Activated CD4-positive, alpha-beta T cell treated with anti-CD3 and anti-CD28 coated beads, Interleukin-2, amount 50 U/mL, for 4 hours (primary cell): ENCODE data around the gene SH2D6.
A peak's percentile ranks its signal among the peaks of the same experiment; 100 is the strongest.
"Not testable (repeated sequence)": the region's sequence is repeated elsewhere in the genome, so short reads cannot be mapped to it uniquely, and the experiment has no call there.

Experiments used
- DNase-seq, 2 experiments: peaks; one replicate each; pipeline ENCODE4 v3.0.0-alpha.2; 2020

SH2D6 gene

GRCh38 chr2:85418132-85419008 is at the start of gene SH2D6:
TSS of gene SH2D6 (plus strand) at chr2:85418714. CDS start at chr2:85429466, 10,752 bp downstream.
- peak; percentile 80 to 82 for DNase-seq

- no peak for DNase-seq
Observed at GRCh38 chr2:85368921-85369320, 49.6 kb upstream of the SH2D6 start.

- no peak for DNase-seq
Observed at GRCh38 chr2:85369500-85369899, 49.0 kb upstream of the SH2D6 start.

- DNase-seq, result no peak
Observed at GRCh38 chr2:85371045-85371444, 47.5 kb upstream of the SH2D6 start.

- DNase-seq, result no peak
Observed at GRCh38 chr2:85376291-85377065, 42.0 kb upstream of the SH2D6 start.

GRCh38 chr2:85377083-85377482 is 41.4 kb upstream of the SH2D6 start:
- no peak for DNase-seq

- DNase-seq, result no peak
Observed at GRCh38 chr2:85378257-85378656, 40.3 kb upstream of the SH2D6 start.

GRCh38 chr2:85380048-85380447 is 38.5 kb upstream of the SH2D6 start:
- DNase-seq, result no peak

- not testable (repeated sequence) for DNase-seq
Observed at GRCh38 chr2:85383151-85383550, 35.4 kb upstream of the SH2D6 start.

GRCh38 chr2:85383850-85384249 is 34.7 kb upstream of the SH2D6 start:
- no peak for DNase-seq

- no peak for DNase-seq
Observed at GRCh38 chr2:85385746-85386145, 32.8 kb upstream of the SH2D6 start.

- DNase-seq, result no peak
Observed at GRCh38 chr2:85387754-85388153, 30.8 kb upstream of the SH2D6 start.

- no peak for DNase-seq
Observed at GRCh38 chr2:85388878-85389538, 29.5 kb upstream of the SH2D6 start.

- peak; percentile 66 to 72 for DNase-seq
Observed at GRCh38 chr2:85390941-85391669, 27.4 kb upstream of the SH2D6 start.

- DNase-seq, result no peak
Observed at GRCh38 chr2:85393836-85394235, 24.7 kb upstream of the SH2D6 start.

- DNase-seq, result no peak
Observed at GRCh38 chr2:85394261-85394681, 24.2 kb upstream of the SH2D6 start.

- no peak for DNase-seq
Observed at GRCh38 chr2:85394976-85395375, 23.5 kb upstream of the SH2D6 start.

GRCh38 chr2:85395912-85396475 is 22.5 kb upstream of the SH2D6 start:
- no peak for DNase-seq

- no peak for DNase-seq
Observed at GRCh38 chr2:85396531-85397470, 21.7 kb upstream of the SH2D6 start.

- no peak for DNase-seq
Observed at GRCh38 chr2:85397925-85398331, 20.6 kb upstream of the SH2D6 start.
